Loucy (cell line): ENCODE data around the gene CLDN5.

Source experiments
- EZH2phosphoT487 ChIP-seq: fragments of 200-600 bp; IDR thresholded peaks from 2 replicates; pipeline ENCODE4 v1.6.1; 2018; ENCODE audit warnings: antibody characterized with exemption, mild to moderate bottlenecking, moderate library complexity, borderline replicate concordance
- TF ChIP-seq, protein P1 (sequence below): fragments of 200-600 bp; sonication (generic); conservative IDR thresholded peaks from 2 replicates; pipeline ENCODE4 v1.5.1; 2014; ENCODE audit warnings: mild to moderate bottlenecking, antibody characterized with exemption, low read length

DNA sequence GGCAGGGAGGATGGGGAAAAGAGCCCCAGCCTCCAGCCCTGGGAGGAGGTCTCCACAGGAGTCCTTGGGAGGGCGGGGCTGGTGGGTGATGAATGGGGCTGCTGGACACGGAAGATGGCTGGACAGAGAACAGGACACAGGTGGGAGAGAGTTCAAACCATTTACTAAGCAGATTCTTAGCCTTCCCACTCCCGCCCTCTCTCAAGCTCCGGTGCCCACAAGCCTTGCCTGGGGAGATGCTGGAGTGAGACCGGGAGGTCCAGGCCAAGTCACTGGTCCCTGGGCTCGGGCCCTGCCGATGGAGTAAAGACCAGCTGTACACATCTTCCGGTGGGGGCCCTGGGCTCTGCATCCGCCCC is 1.4 kb downstream of the CLDN5 start:
- TF ChIP-seq, protein P1, sequence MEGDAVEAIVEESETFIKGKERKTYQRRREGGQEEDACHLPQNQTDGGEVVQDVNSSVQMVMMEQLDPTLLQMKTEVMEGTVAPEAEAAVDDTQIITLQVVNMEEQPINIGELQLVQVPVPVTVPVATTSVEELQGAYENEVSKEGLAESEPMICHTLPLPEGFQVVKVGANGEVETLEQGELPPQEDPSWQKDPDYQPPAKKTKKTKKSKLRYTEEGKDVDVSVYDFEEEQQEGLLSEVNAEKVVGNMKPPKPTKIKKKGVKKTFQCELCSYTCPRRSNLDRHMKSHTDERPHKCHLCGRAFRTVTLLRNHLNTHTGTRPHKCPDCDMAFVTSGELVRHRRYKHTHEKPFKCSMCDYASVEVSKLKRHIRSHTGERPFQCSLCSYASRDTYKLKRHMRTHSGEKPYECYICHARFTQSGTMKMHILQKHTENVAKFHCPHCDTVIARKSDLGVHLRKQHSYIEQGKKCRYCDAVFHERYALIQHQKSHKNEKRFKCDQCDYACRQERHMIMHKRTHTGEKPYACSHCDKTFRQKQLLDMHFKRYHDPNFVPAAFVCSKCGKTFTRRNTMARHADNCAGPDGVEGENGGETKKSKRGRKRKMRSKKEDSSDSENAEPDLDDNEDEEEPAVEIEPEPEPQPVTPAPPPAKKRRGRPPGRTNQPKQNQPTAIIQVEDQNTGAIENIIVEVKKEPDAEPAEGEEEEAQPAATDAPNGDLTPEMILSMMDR = no peak
- no peak for TF ChIP-seq EZH2phosphoT487
